Endothelial cell of umbilical vein (primary cell): ENCODE measurements around the gene HSP90B1. TPM values are rescaled to one million over a fixed set of nuclear protein-coding genes. Genes with fewer than 3 reads are reported as not detected.

ENCODE experiments used
- BruUV-seq: library from RNA; stranded (reverse); fragments of 400-500 nt; replicated peaks from 2 replicates; lab custom pipeline; 2021; lab: Mats Ljungman, UMichigan
- CTCF ChIA-PET: fragments of 300-600, 350-600 bp; sonication (Branson Sonifier 250); formaldehyde crosslinking; loops from one replicate; lab custom pipeline; 2021; ENCODE audit warnings: antibody characterized with exemption, inconsistent platforms; lab: Charles Lee
- POLR2A ChIA-PET: fragments of 300-600, 350-600 bp; sonication (Branson Sonifier 250); formaldehyde crosslinking; loops from one replicate; lab custom pipeline; 2021; ENCODE audit warnings: antibody characterized with exemption, inconsistent platforms; lab: Charles Lee
- DNase-seq: peaks from one replicate; pipeline ENCODE4 v3.0.0-alpha.2; 2011; ENCODE audit warnings: low read depth, low spot score
- FAIRE-seq: peaks from 2 replicates; lab custom pipeline; 2011; peaks lifted over from hg19 to GRCh38; lab: Jason Lieb, UNC
- H2AFZ ChIP-seq: 2 replicates; pipeline ENCODE4 v1.6.0; 2012; ENCODE audit warnings: low read depth, low read length, control low read depth, inconsistent platforms
- H3K27ac ChIP-seq: 2 replicates; pipeline ENCODE4 v1.5.1; 2011; ENCODE audit warnings: low read depth, mild to moderate bottlenecking, control low read depth, low read length, moderate library complexity; ENCODE audit not compliant: insufficient read depth
- H3K27me3 ChIP-seq, 2 experiments: 2 replicates each; pipeline versions ENCODE4 v1.6.0 to v1.6.1; 2011; ENCODE audit warnings: low read length in 2 of 2, mixed read lengths in 1 of 2; ENCODE audit not compliant: control insufficient read depth in 2 of 2, insufficient read depth in 2 of 2
- H3K36me3 ChIP-seq, 2 experiments: 2 replicates in 1 of 2; 3 replicates in 1 of 2; pipeline ENCODE4 v1.5.1; 2011; ENCODE audit warnings: low read length in 2 of 2, mild to moderate bottlenecking in 1 of 2, moderate library complexity in 1 of 2; ENCODE audit not compliant: control insufficient read depth in 2 of 2, insufficient read depth in 2 of 2; ENCODE audit errors: extremely low read depth in 1 of 2
- H3K4me1 ChIP-seq: 3 replicates; pipeline ENCODE4 v1.5.1; 2011; ENCODE audit warnings: mild to moderate bottlenecking, low read length; ENCODE audit not compliant: control insufficient read depth, insufficient read depth; ENCODE audit errors: extremely low read depth
- H3K4me2 ChIP-seq: 2 replicates; pipeline ENCODE4 v1.6.1; 2011; ENCODE audit warnings: low read length, control low read depth, mixed read lengths; ENCODE audit not compliant: insufficient read depth
- H3K4me3 ChIP-seq, 3 experiments: fragments of 200-600 bp in 1 of 3; sonication (generic), shearing (Covaris generic) in 1 of 3; replicated peaks in 1 of 3; 2 replicates each; pipeline ENCODE4 v1.5.1; 2011 to 2016; ENCODE audit warnings: control low read depth in 3 of 3, low read length in 3 of 3, mild to moderate bottlenecking in 2 of 3, inconsistent platforms in 1 of 3, low read depth in 1 of 3, moderate library complexity in 1 of 3; ENCODE audit not compliant: insufficient read depth in 1 of 3
- H3K79me2 ChIP-seq: 2 replicates; pipeline ENCODE4 v1.6.0; 2012; ENCODE audit warnings: low read length, inconsistent platforms; ENCODE audit not compliant: control insufficient read depth, insufficient read depth
- H3K9ac ChIP-seq: replicated peaks from 2 replicates; pipeline ENCODE3; 2011; ENCODE audit warnings: low read length, control low read depth; ENCODE audit not compliant: insufficient read depth; ENCODE audit errors: extremely low read depth
- H3K9me1 ChIP-seq: replicated peaks from 3 replicates; pipeline ENCODE4 v1.6.0; 2011; ENCODE audit warnings: mild to moderate bottlenecking, low read length; ENCODE audit not compliant: control insufficient read depth, insufficient read depth; ENCODE audit errors: extremely low read depth
- H3K9me3 ChIP-seq: replicated peaks from 2 replicates; pipeline ENCODE4 v1.5.1; 2012; ENCODE audit warnings: low read length, inconsistent platforms; ENCODE audit not compliant: control insufficient read depth, insufficient read depth
- H4K20me1 ChIP-seq: replicated peaks from 2 replicates; pipeline ENCODE3; 2011; ENCODE audit warnings: mild to moderate bottlenecking, low read length; ENCODE audit not compliant: control insufficient read depth, insufficient read depth; ENCODE audit errors: extremely low read depth
- CTCF ChIP-seq, 2 donors: IDR thresholded peaks; 1 replicate in 1 of 2; 2 replicates in 1 of 2; pipeline ENCODE4 v1.5.1; 2011; ENCODE audit warnings: low read length in 2 of 2, mild to moderate bottlenecking in 2 of 2, moderate library complexity in 2 of 2, control low read depth in 1 of 2, inconsistent platforms in 1 of 2, low read depth in 1 of 2; ENCODE audit not compliant: insufficient read depth in 1 of 2; ENCODE audit errors: extremely low read depth in 1 of 2
- EZH2 ChIP-seq: IDR thresholded peaks from 2 replicates; pipeline ENCODE4 v1.6.1; 2012; ENCODE audit warnings: borderline replicate concordance, low read depth, mild to moderate bottlenecking, moderate library complexity, low read length, inconsistent platforms; ENCODE audit not compliant: severe bottlenecking
- FOS ChIP-seq: IDR thresholded peaks from 2 replicates; pipeline ENCODE4 v1.6.1; 2011; ENCODE audit warnings: mild to moderate bottlenecking, low read length, moderate library complexity, borderline replicate concordance; ENCODE audit not compliant: insufficient read depth
- GATA2 ChIP-seq: IDR thresholded peaks from 2 replicates; pipeline ENCODE4 v1.7.0; 2011; ENCODE audit warnings: low read depth, mild to moderate bottlenecking, moderate library complexity, mixed read lengths, low read length; ENCODE audit not compliant: insufficient read length, insufficient read depth
- JUN ChIP-seq: IDR thresholded peaks from 2 replicates; pipeline ENCODE4 v1.6.1; 2011; ENCODE audit warnings: borderline replicate concordance, low read depth; ENCODE audit not compliant: insufficient read length, insufficient read depth
- MAX ChIP-seq: IDR thresholded peaks from 2 replicates; pipeline ENCODE4 v1.6.1; 2011; ENCODE audit not compliant: insufficient read depth, insufficient read length
- MYC ChIP-seq: IDR thresholded peaks from one replicate; pipeline ENCODE4 v1.6.1; 2011; ENCODE audit warnings: mild to moderate bottlenecking, low read depth, low read length
- POLR2A ChIP-seq: IDR thresholded peaks from 2 replicates; pipeline ENCODE4 v1.6.1; 2012; ENCODE audit warnings: low read depth, mild to moderate bottlenecking, control low read depth, low read length
- POLR2AphosphoS5 ChIP-seq: IDR thresholded peaks from 2 replicates; pipeline ENCODE4 v1.6.1; 2012; ENCODE audit warnings: low read depth, mild to moderate bottlenecking, control low read depth, low read length, moderate library complexity; ENCODE audit not compliant: insufficient read depth
- dilution Hi-C: fragments of 300-500 bp; cut with MboI; formaldehyde crosslinking; loops from one replicate; pipeline ENCODE4 v1.15.0; 2019; ENCODE audit warnings: low sequenced_read_pairs; ENCODE audit not compliant: extremely low pct_ligation_motif_present
- intact Hi-C: fragments of 100-400 bp; cut with micrococcal nuclease; formaldehyde crosslinking; loops from one replicate; pipeline ENCODE4 v1.10.0; 2022
- polyA plus RNA-seq, 4 experiments: library from polyadenylated mRNA; depleted of rRNA in 3 of 4; stranded (reverse) in 3 of 4; unstranded in 1 of 4; fragments of >200 nt; gene quantifications; 2 replicates each; pipeline versions ENCODE4 v1.2.1 to v1.2.3, GENCODE V29; 2011 to 2012; ENCODE audit warnings: missing spikeins in 1 of 4
- total RNA-seq: library from RNA; stranded (reverse); gene quantifications from 2 replicates; pipeline ENCODE4 v1.2.3, GENCODE V29; 2021

The HSP90B1 gene
- total and polyA plus RNA-seq, 2 donors (not counting 3 experiments of a cell fraction or from before 2014, with no cell fraction given): 310 to 1,310 TPM

DNA sequence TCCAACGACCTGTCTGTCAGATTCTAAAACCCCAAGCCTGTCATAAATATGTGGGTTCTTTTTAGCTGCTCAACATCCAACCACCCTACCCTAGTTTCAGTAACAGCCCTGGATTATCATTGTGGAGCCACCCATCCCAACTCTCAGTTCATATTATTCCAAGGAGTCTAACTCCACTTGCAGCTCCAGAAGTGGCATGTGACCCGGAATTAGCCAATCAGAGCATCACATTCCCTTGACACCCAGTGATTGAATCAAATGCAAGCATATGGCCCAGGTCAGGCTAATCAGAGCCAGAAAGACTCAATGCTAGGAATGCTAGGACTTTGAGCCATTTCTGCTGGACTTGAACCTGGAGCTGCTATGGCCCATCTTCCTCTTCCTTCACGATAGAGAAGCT is 17.1 kb upstream of the HSP90B1 start:
- no peak overlapping the region for H3K4me2 ChIP-seq
- no peaks in the 10 kb centered on the region for H3K9me1 ChIP-seq
- no peak overlapping the region for H2AFZ ChIP-seq
- no peaks in the 10 kb centered on the region for H4K20me1 ChIP-seq
- no peak overlapping the region for H3K27ac ChIP-seq
- H3K27me3 ChIP-seq: peaks cover 21 to 24% of the 10 kb centered on the region in 2 experiments
- no peak overlapping the region for H3K9ac ChIP-seq
- H3K79me2 ChIP-seq: no peaks in the 10 kb centered on the region
- TF ChIP-seq POLR2A: no peak
- TF ChIP-seq FOS: no peak
- TF ChIP-seq MAX: no peak
- no peak for TF ChIP-seq GATA2
- TF ChIP-seq JUN: no peak
- no peak for TF ChIP-seq CTCF (IDR thresholded peaks at IDR 0.05; ENCODE audit: extremely low read depth in 1 of 2, insufficient read depth in 1 of 2, low read depth in 1 of 2, low read length in 2 of 2)
- TF ChIP-seq EZH2: no peak
- TF ChIP-seq POLR2AphosphoS5: no peak
- TF ChIP-seq MYC: no peak
- intact Hi-C loops (no loop called here), dilution Hi-C loops (no loop called here)
- POLR2A ChIA-PET: no interaction called here
- no TSS peak for BruUV-seq
- DNase-seq (no peak), FAIRE-seq (no peak)
- H3K4me1 ChIP-seq: no peaks in the 10 kb centered on the region
- H3K36me3 ChIP-seq: no peaks in the 10 kb centered on the region
- H3K4me3 ChIP-seq: no peak overlapping the region
- CTCF ChIA-PET: interaction anchor here (1.8 kb wide), 1 partner anchor 142 kb away, joined by 6 read pairs; no protein-coding TSS in a partner anchor
- H3K9me3 ChIP-seq: no peaks in the 10 kb centered on the region
